Kidney epithelial cell (primary cell): ENCODE results near the gene PSMA1. TPM values are rescaled to one million over a fixed set of nuclear protein-coding genes. Genes with fewer than 3 reads are reported as not detected.

ENCODE experiments used
- DNase-seq: peaks from one replicate; pipeline ENCODE4 v3.0.0-alpha.2; 2010; ENCODE audit warnings: low read depth
- H3K27me3 ChIP-seq: 2 replicates; pipeline ENCODE4 v1.6.0; 2011; ENCODE audit warnings: low read length; ENCODE audit not compliant: control insufficient read depth, insufficient read depth
- H3K36me3 ChIP-seq: 2 replicates; pipeline ENCODE4 v1.5.1; 2011; ENCODE audit warnings: low read length; ENCODE audit not compliant: control insufficient read depth, insufficient read depth
- H3K4me3 ChIP-seq: 2 replicates; pipeline ENCODE4 v1.5.1; 2011; ENCODE audit warnings: low read depth, mild to moderate bottlenecking, control low read depth, low read length
- total RNA-seq: library from RNA; depleted of rRNA; stranded (reverse); fragments of >200 nt; gene quantifications from 2 replicates; pipeline ENCODE4 v1.2.3, GENCODE V29; 2015
- TF ChIP-seq, protein P1 (sequence below): IDR thresholded peaks from 2 replicates; pipeline ENCODE4 v1.5.1; 2011; ENCODE audit warnings: mild to moderate bottlenecking, moderate library complexity, low read length, control low read depth, inconsistent platforms; ENCODE audit not compliant: insufficient read depth, poor library complexity, severe bottlenecking

The PSMA1 gene
- total RNA-seq, 1 donor from 2014 or later, result 197 TPM

DNA sequence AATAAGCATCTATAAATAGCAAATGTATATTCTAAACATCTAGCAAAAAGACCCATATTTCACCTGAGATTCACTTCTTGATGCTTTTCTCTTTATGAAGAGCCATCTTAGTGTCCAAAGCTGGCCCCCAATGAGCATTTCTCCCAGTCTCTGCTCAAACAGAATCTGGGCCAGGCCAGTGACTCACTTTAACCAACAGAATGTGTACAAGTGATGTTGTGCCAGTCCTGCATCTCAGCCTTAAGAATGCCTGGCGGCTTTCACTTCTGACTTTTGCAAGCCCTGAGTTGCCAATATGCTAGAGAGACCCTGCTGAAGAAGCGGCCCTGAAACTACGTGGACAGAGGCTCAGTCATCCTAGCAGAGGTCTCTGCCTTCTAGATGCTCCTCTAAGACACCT lies 13.7 kb downstream of the PSMA1 start:
- peaks cover 3% of the 10 kb centered on the region for H3K36me3 ChIP-seq
- no peak for DNase-seq
- no peaks in the 10 kb centered on the region for H3K27me3 ChIP-seq
- H3K4me3 ChIP-seq, result no peak overlapping the region
- TF ChIP-seq, protein P1, sequence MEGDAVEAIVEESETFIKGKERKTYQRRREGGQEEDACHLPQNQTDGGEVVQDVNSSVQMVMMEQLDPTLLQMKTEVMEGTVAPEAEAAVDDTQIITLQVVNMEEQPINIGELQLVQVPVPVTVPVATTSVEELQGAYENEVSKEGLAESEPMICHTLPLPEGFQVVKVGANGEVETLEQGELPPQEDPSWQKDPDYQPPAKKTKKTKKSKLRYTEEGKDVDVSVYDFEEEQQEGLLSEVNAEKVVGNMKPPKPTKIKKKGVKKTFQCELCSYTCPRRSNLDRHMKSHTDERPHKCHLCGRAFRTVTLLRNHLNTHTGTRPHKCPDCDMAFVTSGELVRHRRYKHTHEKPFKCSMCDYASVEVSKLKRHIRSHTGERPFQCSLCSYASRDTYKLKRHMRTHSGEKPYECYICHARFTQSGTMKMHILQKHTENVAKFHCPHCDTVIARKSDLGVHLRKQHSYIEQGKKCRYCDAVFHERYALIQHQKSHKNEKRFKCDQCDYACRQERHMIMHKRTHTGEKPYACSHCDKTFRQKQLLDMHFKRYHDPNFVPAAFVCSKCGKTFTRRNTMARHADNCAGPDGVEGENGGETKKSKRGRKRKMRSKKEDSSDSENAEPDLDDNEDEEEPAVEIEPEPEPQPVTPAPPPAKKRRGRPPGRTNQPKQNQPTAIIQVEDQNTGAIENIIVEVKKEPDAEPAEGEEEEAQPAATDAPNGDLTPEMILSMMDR, result no peak

GRCh38 chr11:14503023-14503422 lies 17.2 kb downstream of the PSMA1 start:
- Histone ChIP-seq H3K36me3 (no peaks in the 10 kb centered on the region), H3K4me3 (no peak overlapping the region), H3K27me3 (no peaks in the 10 kb centered on the region)
- TF ChIP-seq, protein P1, result no peak
- DNase-seq, result no peak

- DNase-seq, result no peak
- H3K36me3 ChIP-seq, result no peaks in the 10 kb centered on the region
- TF ChIP-seq, protein P1, result no peak
- no peaks in the 10 kb centered on the region for H3K27me3 ChIP-seq
- no peak overlapping the region for H3K4me3 ChIP-seq
Observed at GRCh38 chr11:14502039-14502438, 18.1 kb downstream of the PSMA1 start.

- H3K27me3 ChIP-seq, result no peaks in the 10 kb centered on the region
- H3K4me3 ChIP-seq, result peak overlapping the region; percentile 92
- no peak for DNase-seq
- TF ChIP-seq, protein P1, result no peak
- H3K36me3 ChIP-seq, result no peaks in the 10 kb centered on the region
Observed at GRCh38 chr11:14500181-14500651, 20.0 kb downstream of the PSMA1 start.

GRCh38 chr11:14499560-14500180 lies 20.5 kb downstream of the PSMA1 start, which contains the start of gene COPB1:
COPB1 (minus strand) TSS chr11:14499811; CDS start chr11:14498928, 883 bp downstream.
- H3K36me3 ChIP-seq, result no peaks in the 10 kb centered on the region
- TF ChIP-seq, protein P1, result no peak
- peak within 1 kb of the TSS; percentile 92 for H3K4me3 ChIP-seq
- no peaks in the 10 kb centered on the region for H3K27me3 ChIP-seq
- DNase-seq, result peak; percentile 75

DNA sequence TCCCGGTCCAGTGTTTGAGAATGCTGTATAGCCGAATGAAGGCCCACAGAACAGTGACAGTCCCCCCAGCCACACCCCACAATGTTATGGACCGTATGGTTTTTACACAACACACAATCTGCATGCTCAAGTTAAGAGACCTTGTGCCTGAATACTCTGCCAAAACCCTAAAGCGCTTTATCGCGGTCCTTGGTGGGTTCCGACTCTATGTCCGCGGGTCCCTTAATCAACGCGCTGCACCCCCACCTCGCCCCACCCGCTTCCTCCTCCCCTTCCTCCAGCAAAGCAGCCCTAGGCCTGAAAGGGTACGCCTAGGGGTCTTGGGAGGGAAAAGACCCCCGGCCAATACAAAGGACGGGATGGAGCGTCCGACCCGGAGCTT lies 21.0 kb downstream of the PSMA1 start:
- H3K36me3 ChIP-seq, result no peaks in the 10 kb centered on the region
- no peak for DNase-seq
- no peaks in the 10 kb centered on the region for H3K27me3 ChIP-seq
- peak overlapping the region; percentile 92 for H3K4me3 ChIP-seq
- TF ChIP-seq, protein P1, result no peak
